ENCODE data around the gene LONRF3.

Gene LONRF3

DNA sequence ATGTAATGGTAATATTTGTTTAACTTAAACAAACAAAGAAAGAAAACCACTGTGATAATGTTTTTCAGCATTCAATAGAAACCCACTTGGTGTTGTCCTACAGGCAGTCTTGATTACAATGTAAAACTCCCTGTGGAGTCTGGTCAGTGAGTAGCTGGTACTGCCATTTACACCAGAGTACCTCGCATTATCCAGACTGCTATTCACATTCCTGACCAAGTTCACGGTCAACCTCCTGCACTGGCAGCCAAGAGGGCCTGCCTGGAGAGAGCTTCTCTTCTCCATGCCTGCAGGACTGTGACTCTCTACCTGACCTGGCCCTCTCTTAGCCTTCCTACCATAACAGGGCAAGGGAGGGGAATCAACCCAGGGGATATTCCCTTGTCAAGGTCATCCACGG lies 2.9 kb upstream of the LONRF3 start:
- Histone ChIP-seq H3K27ac (ENCODE audit: low read depth, low read length) (no peak overlapping the region), H3K14ac (ENCODE audit: low read length) (no peak overlapping the region), H3K79me1 (ENCODE audit: low read length) (no peaks in the 10 kb centered on the region), H4K12ac (ENCODE audit: low read depth, low read length) (no peak overlapping the region), H2AK5ac (ENCODE audit: low read length) (no peak overlapping the region), H4K91ac (ENCODE audit: low read depth, low read length) (no peak overlapping the region), H2BK120ac (ENCODE audit: insufficient read depth, low read length, poor library complexity) (no peak overlapping the region), H3K4ac (ENCODE audit: low read depth, low read length) (no peak overlapping the region), H3K27me3 (ENCODE audit: insufficient read depth, low read length) (peaks cover 33% of the 10 kb centered on the region), H3K9me3 (ENCODE audit: insufficient read depth, low read depth, low read length) (no peaks in the 10 kb centered on the region), H2AFZ (ENCODE audit: insufficient read depth, low read length, poor library complexity) (no peak overlapping the region), H3K79me2 (ENCODE audit: control insufficient read depth, insufficient read depth, low read length, poor library complexity) (no peaks in the 10 kb centered on the region), H3K4me1 (ENCODE audit: control insufficient read depth in 1 of 2, insufficient read depth in 2 of 2, low read length in 2 of 2) (peaks cover 4 to 14% of the 10 kb centered on the region in 2 experiments), H3K23ac (ENCODE audit: low read length) (no peak overlapping the region), H3K9ac (ENCODE audit: low read length) (no peak overlapping the region), H3K4me2 (ENCODE audit: low read length) (no peak overlapping the region), H2BK12ac (ENCODE audit: low read length) (no peak overlapping the region), H3K4me3 (ENCODE audit: low read depth, low read length) (no peak overlapping the region), H3K18ac (ENCODE audit: low read length) (no peak overlapping the region), H2BK5ac (ENCODE audit: low read depth, low read length, poor library complexity) (no peak overlapping the region), H4K8ac (ENCODE audit: low read depth, low read length) (no peak overlapping the region), H3K36me3 (ENCODE audit: control insufficient read depth in 1 of 2, insufficient read depth in 2 of 2, low read length in 2 of 2) (no peaks in the 10 kb centered on the region)
- WGBS (ENCODE audit: extremely low coverage, insufficient coverage, insufficient read length), result no CpG with 5 or more reads among the region's 3 CpGs
- DNase-seq, result no peak

DNA sequence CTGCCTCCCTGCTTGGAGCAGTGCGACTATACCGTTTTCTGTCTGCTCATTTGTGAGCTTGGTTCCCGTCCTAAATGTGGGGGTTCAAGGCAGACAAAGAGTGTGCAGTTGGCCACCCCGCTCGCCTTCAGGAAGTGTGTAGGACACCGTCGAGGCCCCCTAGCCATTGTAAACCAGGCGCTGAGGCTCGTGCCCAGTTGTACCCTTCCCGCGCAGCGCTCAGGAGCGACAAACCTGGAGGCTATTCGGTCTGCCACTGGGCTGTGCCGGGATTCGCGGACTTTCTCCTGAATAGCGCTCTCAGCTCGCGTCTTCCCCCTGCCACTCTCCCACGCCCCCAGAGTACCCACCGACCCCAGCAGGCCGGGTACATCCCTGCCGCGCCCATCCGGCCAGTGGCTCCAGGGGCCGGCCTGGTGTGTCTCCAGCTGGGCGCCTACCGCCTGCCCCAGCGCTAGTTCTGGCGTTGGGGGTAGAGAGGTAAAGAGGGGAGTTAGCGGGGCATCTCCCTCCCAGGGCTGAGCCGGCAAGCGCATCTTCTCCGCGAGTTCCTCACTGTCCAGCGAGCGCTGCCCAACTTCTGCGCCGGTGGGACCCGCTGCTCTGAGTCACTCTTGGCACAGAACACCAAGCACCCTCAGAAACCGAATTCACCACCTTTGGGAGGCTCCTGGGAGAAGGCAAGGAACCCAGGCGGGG lies 880 bp upstream of the LONRF3 start:
- Histone ChIP-seq H3K4me2 (ENCODE audit: low read length) (no peak overlapping the region), H3K27me3 (ENCODE audit: insufficient read depth, low read length) (peaks cover 37% of the 10 kb centered on the region), H2AFZ (ENCODE audit: insufficient read depth, low read length, poor library complexity) (no peak overlapping the region), H3K79me1 (ENCODE audit: low read length) (no peaks in the 10 kb centered on the region), H2BK120ac (ENCODE audit: insufficient read depth, low read length, poor library complexity) (no peak overlapping the region), H3K4me3 (ENCODE audit: low read depth, low read length) (no peak overlapping the region), H3K9ac (ENCODE audit: low read length) (no peak overlapping the region), H3K4me1 (ENCODE audit: control insufficient read depth in 1 of 2, insufficient read depth in 2 of 2, low read length in 2 of 2) (peaks cover 4 to 14% of the 10 kb centered on the region in 2 experiments), H3K18ac (ENCODE audit: low read length) (no peak overlapping the region), H3K27ac (ENCODE audit: low read depth, low read length) (no peak overlapping the region), H3K4ac (ENCODE audit: low read depth, low read length) (no peak overlapping the region), H4K12ac (ENCODE audit: low read depth, low read length) (no peak overlapping the region), H3K79me2 (ENCODE audit: control insufficient read depth, insufficient read depth, low read length, poor library complexity) (no peaks in the 10 kb centered on the region), H2AK5ac (ENCODE audit: low read length) (no peak overlapping the region), H3K9me3 (ENCODE audit: insufficient read depth, low read depth, low read length) (no peaks in the 10 kb centered on the region), H3K23ac (ENCODE audit: low read length) (no peak overlapping the region), H2BK12ac (ENCODE audit: low read length) (no peak overlapping the region), H3K14ac (ENCODE audit: low read length) (no peak overlapping the region), H4K91ac (ENCODE audit: low read depth, low read length) (no peak overlapping the region), H4K8ac (ENCODE audit: low read depth, low read length) (no peak overlapping the region), H3K36me3 (ENCODE audit: control insufficient read depth in 1 of 2, insufficient read depth in 2 of 2, low read length in 2 of 2) (no peaks in the 10 kb centered on the region), H2BK5ac (ENCODE audit: low read depth, low read length, poor library complexity) (no peak overlapping the region)
- no peak for DNase-seq
- WGBS (ENCODE audit: extremely low coverage, insufficient coverage, insufficient read length), result no CpG with 5 or more reads among the region's 43 CpGs

GRCh38 chrX:118974908-118975671 lies 672 bp downstream of the LONRF3 start:
- no peak overlapping the region for H3K14ac ChIP-seq (ENCODE audit: low read length)
- WGBS (ENCODE audit: extremely low coverage, insufficient coverage, insufficient read length), result no CpG with 5 or more reads among the region's 82 CpGs
- H2AFZ ChIP-seq (ENCODE audit: insufficient read depth, low read length, poor library complexity), result no peak overlapping the region
- H4K8ac ChIP-seq (ENCODE audit: low read depth, low read length), result no peak overlapping the region
- no peaks in the 10 kb centered on the region for H3K79me1 ChIP-seq (ENCODE audit: low read length)
- no peak overlapping the region for H2AK5ac ChIP-seq (ENCODE audit: low read length)
- H3K27me3 ChIP-seq (ENCODE audit: insufficient read depth, low read length), result peaks cover 37% of the 10 kb centered on the region
- H3K36me3 ChIP-seq (ENCODE audit: control insufficient read depth in 1 of 2, insufficient read depth in 2 of 2, low read length in 2 of 2), result no peaks in the 10 kb centered on the region
- no peak overlapping the region for H4K12ac ChIP-seq (ENCODE audit: low read depth, low read length)
- no peak overlapping the region for H3K18ac ChIP-seq (ENCODE audit: low read length)
- no peak overlapping the region for H3K4me3 ChIP-seq (ENCODE audit: low read depth, low read length)
- H4K91ac ChIP-seq (ENCODE audit: low read depth, low read length), result no peak overlapping the region
- H2BK5ac ChIP-seq (ENCODE audit: low read depth, low read length, poor library complexity), result no peak overlapping the region
- DNase-seq, result peak; percentile 2 to 6
- H3K9ac ChIP-seq (ENCODE audit: low read length), result no peak overlapping the region
- peaks cover 4 to 14% of the 10 kb centered on the region in 2 experiments for H3K4me1 ChIP-seq (ENCODE audit: control insufficient read depth in 1 of 2, insufficient read depth in 2 of 2, low read length in 2 of 2)
- no peak overlapping the region for H3K23ac ChIP-seq (ENCODE audit: low read length)
- no peak overlapping the region for H3K4ac ChIP-seq (ENCODE audit: low read depth, low read length)
- no peak overlapping the region for H2BK120ac ChIP-seq (ENCODE audit: insufficient read depth, low read length, poor library complexity)
- no peaks in the 10 kb centered on the region for H3K9me3 ChIP-seq (ENCODE audit: insufficient read depth, low read depth, low read length)
- H3K4me2 ChIP-seq (ENCODE audit: low read length), result peak overlapping the region; percentile 56
- no peak overlapping the region for H2BK12ac ChIP-seq (ENCODE audit: low read length)
- no peak overlapping the region for H3K27ac ChIP-seq (ENCODE audit: low read depth, low read length)
- H3K79me2 ChIP-seq (ENCODE audit: control insufficient read depth, insufficient read depth, low read length, poor library complexity), result no peaks in the 10 kb centered on the region

GRCh38 chrX:118975831-118976598 lies 1.6 kb downstream of the LONRF3 start:
- Histone ChIP-seq H4K12ac (ENCODE audit: low read depth, low read length) (no peak overlapping the region), H3K4me1 (ENCODE audit: control insufficient read depth in 1 of 2, insufficient read depth in 2 of 2, low read length in 2 of 2) (peaks cover 4 to 14% of the 10 kb centered on the region in 2 experiments), H3K79me1 (ENCODE audit: low read length) (no peaks in the 10 kb centered on the region), H3K9me3 (ENCODE audit: insufficient read depth, low read depth, low read length) (no peaks in the 10 kb centered on the region), H3K4ac (ENCODE audit: low read depth, low read length) (no peak overlapping the region), H2BK12ac (ENCODE audit: low read length) (no peak overlapping the region), H2AFZ (ENCODE audit: insufficient read depth, low read length, poor library complexity) (no peak overlapping the region), H3K27ac (ENCODE audit: low read depth, low read length) (no peak overlapping the region), H2BK5ac (ENCODE audit: low read depth, low read length, poor library complexity) (no peak overlapping the region), H3K79me2 (ENCODE audit: control insufficient read depth, insufficient read depth, low read length, poor library complexity) (no peaks in the 10 kb centered on the region), H3K14ac (ENCODE audit: low read length) (no peak overlapping the region), H3K27me3 (ENCODE audit: insufficient read depth, low read length) (peaks cover 37% of the 10 kb centered on the region), H2BK120ac (ENCODE audit: insufficient read depth, low read length, poor library complexity) (no peak overlapping the region), H3K18ac (ENCODE audit: low read length) (no peak overlapping the region), H3K4me3 (ENCODE audit: low read depth, low read length) (no peak overlapping the region), H3K23ac (ENCODE audit: low read length) (no peak overlapping the region), H4K8ac (ENCODE audit: low read depth, low read length) (no peak overlapping the region), H4K91ac (ENCODE audit: low read depth, low read length) (no peak overlapping the region), H2AK5ac (ENCODE audit: low read length) (no peak overlapping the region), H3K36me3 (ENCODE audit: control insufficient read depth in 1 of 2, insufficient read depth in 2 of 2, low read length in 2 of 2) (no peaks in the 10 kb centered on the region), H3K9ac (ENCODE audit: low read length) (no peak overlapping the region), H3K4me2 (ENCODE audit: low read length) (peak overlapping the region; percentile 62)
- peak; percentile 34 to 38 for DNase-seq
- WGBS (ENCODE audit: extremely low coverage, insufficient coverage, insufficient read length), result no CpG with 5 or more reads among the region's 64 CpGs

Measured in trophoblast cell (in vitro differentiated cells and primary cell).